Endothelial cell of umbilical vein (primary cell): Measurements from ENCODE around the gene RASGRF1. TPM values are rescaled to one million over a fixed set of nuclear protein-coding genes. Genes with fewer than 3 reads are reported as not detected.

ENCODE experiments used
- BruUV-seq: library from RNA; stranded (reverse); fragments of 400-500 nt; replicated peaks from 2 replicates; lab custom pipeline; 2021; lab: Mats Ljungman, UMichigan
- CTCF ChIA-PET: fragments of 300-600, 350-600 bp; sonication (Branson Sonifier 250); formaldehyde crosslinking; loops from one replicate; lab custom pipeline; 2021; ENCODE audit warnings: antibody characterized with exemption, inconsistent platforms; lab: Charles Lee
- POLR2A ChIA-PET: fragments of 300-600, 350-600 bp; sonication (Branson Sonifier 250); formaldehyde crosslinking; loops from one replicate; lab custom pipeline; 2021; ENCODE audit warnings: antibody characterized with exemption, inconsistent platforms; lab: Charles Lee
- DNase-seq: peaks from one replicate; pipeline ENCODE4 v3.0.0-alpha.2; 2011; ENCODE audit warnings: low read depth, low spot score
- FAIRE-seq: peaks from 2 replicates; lab custom pipeline; 2011; peaks lifted over from hg19 to GRCh38; lab: Jason Lieb, UNC
- H2AFZ ChIP-seq: 2 replicates; pipeline ENCODE4 v1.6.0; 2012; ENCODE audit warnings: low read depth, low read length, control low read depth, inconsistent platforms
- H3K27ac ChIP-seq: 2 replicates; pipeline ENCODE4 v1.5.1; 2011; ENCODE audit warnings: low read depth, mild to moderate bottlenecking, control low read depth, low read length, moderate library complexity; ENCODE audit not compliant: insufficient read depth
- H3K27me3 ChIP-seq, 2 experiments: 2 replicates each; pipeline versions ENCODE4 v1.6.0 to v1.6.1; 2011; ENCODE audit warnings: low read length in 2 of 2, mixed read lengths in 1 of 2; ENCODE audit not compliant: control insufficient read depth in 2 of 2, insufficient read depth in 2 of 2
- H3K36me3 ChIP-seq, 2 experiments: 2 replicates in 1 of 2; 3 replicates in 1 of 2; pipeline ENCODE4 v1.5.1; 2011; ENCODE audit warnings: low read length in 2 of 2, mild to moderate bottlenecking in 1 of 2, moderate library complexity in 1 of 2; ENCODE audit not compliant: control insufficient read depth in 2 of 2, insufficient read depth in 2 of 2; ENCODE audit errors: extremely low read depth in 1 of 2
- H3K4me1 ChIP-seq: 3 replicates; pipeline ENCODE4 v1.5.1; 2011; ENCODE audit warnings: mild to moderate bottlenecking, low read length; ENCODE audit not compliant: control insufficient read depth, insufficient read depth; ENCODE audit errors: extremely low read depth
- H3K4me2 ChIP-seq: 2 replicates; pipeline ENCODE4 v1.6.1; 2011; ENCODE audit warnings: low read length, control low read depth, mixed read lengths; ENCODE audit not compliant: insufficient read depth
- H3K4me3 ChIP-seq, 3 experiments: fragments of 200-600 bp in 1 of 3; sonication (generic), shearing (Covaris generic) in 1 of 3; replicated peaks in 1 of 3; 2 replicates each; pipeline ENCODE4 v1.5.1; 2011 to 2016; ENCODE audit warnings: control low read depth in 3 of 3, low read length in 3 of 3, mild to moderate bottlenecking in 2 of 3, inconsistent platforms in 1 of 3, low read depth in 1 of 3, moderate library complexity in 1 of 3; ENCODE audit not compliant: insufficient read depth in 1 of 3
- H3K79me2 ChIP-seq: 2 replicates; pipeline ENCODE4 v1.6.0; 2012; ENCODE audit warnings: low read length, inconsistent platforms; ENCODE audit not compliant: control insufficient read depth, insufficient read depth
- H3K9ac ChIP-seq: replicated peaks from 2 replicates; pipeline ENCODE3; 2011; ENCODE audit warnings: low read length, control low read depth; ENCODE audit not compliant: insufficient read depth; ENCODE audit errors: extremely low read depth
- H3K9me1 ChIP-seq: replicated peaks from 3 replicates; pipeline ENCODE4 v1.6.0; 2011; ENCODE audit warnings: mild to moderate bottlenecking, low read length; ENCODE audit not compliant: control insufficient read depth, insufficient read depth; ENCODE audit errors: extremely low read depth
- H3K9me3 ChIP-seq: replicated peaks from 2 replicates; pipeline ENCODE4 v1.5.1; 2012; ENCODE audit warnings: low read length, inconsistent platforms; ENCODE audit not compliant: control insufficient read depth, insufficient read depth
- H4K20me1 ChIP-seq: replicated peaks from 2 replicates; pipeline ENCODE3; 2011; ENCODE audit warnings: mild to moderate bottlenecking, low read length; ENCODE audit not compliant: control insufficient read depth, insufficient read depth; ENCODE audit errors: extremely low read depth
- CTCF ChIP-seq, 2 donors: IDR thresholded peaks; 1 replicate in 1 of 2; 2 replicates in 1 of 2; pipeline ENCODE4 v1.5.1; 2011; ENCODE audit warnings: low read length in 2 of 2, mild to moderate bottlenecking in 2 of 2, moderate library complexity in 2 of 2, control low read depth in 1 of 2, inconsistent platforms in 1 of 2, low read depth in 1 of 2; ENCODE audit not compliant: insufficient read depth in 1 of 2; ENCODE audit errors: extremely low read depth in 1 of 2
- FOS ChIP-seq: IDR thresholded peaks from 2 replicates; pipeline ENCODE4 v1.6.1; 2011; ENCODE audit warnings: mild to moderate bottlenecking, low read length, moderate library complexity, borderline replicate concordance; ENCODE audit not compliant: insufficient read depth
- GATA2 ChIP-seq: IDR thresholded peaks from 2 replicates; pipeline ENCODE4 v1.7.0; 2011; ENCODE audit warnings: low read depth, mild to moderate bottlenecking, moderate library complexity, mixed read lengths, low read length; ENCODE audit not compliant: insufficient read length, insufficient read depth
- JUN ChIP-seq: IDR thresholded peaks from 2 replicates; pipeline ENCODE4 v1.6.1; 2011; ENCODE audit warnings: borderline replicate concordance, low read depth; ENCODE audit not compliant: insufficient read length, insufficient read depth
- MAX ChIP-seq: IDR thresholded peaks from 2 replicates; pipeline ENCODE4 v1.6.1; 2011; ENCODE audit not compliant: insufficient read depth, insufficient read length
- MYC ChIP-seq: IDR thresholded peaks from one replicate; pipeline ENCODE4 v1.6.1; 2011; ENCODE audit warnings: mild to moderate bottlenecking, low read depth, low read length
- POLR2A ChIP-seq: IDR thresholded peaks from 2 replicates; pipeline ENCODE4 v1.6.1; 2012; ENCODE audit warnings: low read depth, mild to moderate bottlenecking, control low read depth, low read length
- POLR2AphosphoS5 ChIP-seq: IDR thresholded peaks from 2 replicates; pipeline ENCODE4 v1.6.1; 2012; ENCODE audit warnings: low read depth, mild to moderate bottlenecking, control low read depth, low read length, moderate library complexity; ENCODE audit not compliant: insufficient read depth
- dilution Hi-C: fragments of 300-500 bp; cut with MboI; formaldehyde crosslinking; loops from one replicate; pipeline ENCODE4 v1.15.0; 2019; ENCODE audit warnings: low sequenced_read_pairs; ENCODE audit not compliant: extremely low pct_ligation_motif_present
- intact Hi-C: fragments of 100-400 bp; cut with micrococcal nuclease; formaldehyde crosslinking; loops from one replicate; pipeline ENCODE4 v1.10.0; 2022
- polyA plus RNA-seq, 4 experiments: library from polyadenylated mRNA; depleted of rRNA in 3 of 4; stranded (reverse) in 3 of 4; unstranded in 1 of 4; fragments of >200 nt; gene quantifications; 2 replicates each; pipeline versions ENCODE4 v1.2.1 to v1.2.3, GENCODE V29; 2011 to 2012; ENCODE audit warnings: missing spikeins in 1 of 4
- total RNA-seq: library from RNA; stranded (reverse); gene quantifications from 2 replicates; pipeline ENCODE4 v1.2.3, GENCODE V29; 2021

Gene RASGRF1
- total and polyA plus RNA-seq, 2 donors (not counting 3 experiments of a cell fraction or from before 2014, with no cell fraction given), result 0.04 TPM; not detected in 1

- H3K27ac ChIP-seq, result no peak overlapping the region
- H3K9ac ChIP-seq, result no peak overlapping the region
- no peak overlapping the region for H3K4me3 ChIP-seq
- ChIA-PET CTCF (no interaction called here), POLR2A (no interaction called here)
- no peaks in the 10 kb centered on the region for H3K9me3 ChIP-seq
- no peak for DNase-seq
- H2AFZ ChIP-seq, result no peak overlapping the region
- H4K20me1 ChIP-seq, result no peaks in the 10 kb centered on the region
- no peaks in the 10 kb centered on the region for H3K4me1 ChIP-seq
- H3K27me3 ChIP-seq, result no peaks in the 10 kb centered on the region
- no TSS peak for BruUV-seq
- dilution Hi-C loops, result no loop called here
- H3K4me2 ChIP-seq, result no peak overlapping the region
- H3K36me3 ChIP-seq, result no peaks in the 10 kb centered on the region
- TF ChIP-seq POLR2A, result no peak
- no peak for TF ChIP-seq FOS
- no peak for TF ChIP-seq CTCF (IDR thresholded peaks at IDR 0.05; ENCODE audit: extremely low read depth in 1 of 2, insufficient read depth in 1 of 2, low read depth in 1 of 2, low read length in 2 of 2)
- no peak for TF ChIP-seq POLR2AphosphoS5
- no peak for TF ChIP-seq GATA2
- no peak for TF ChIP-seq MAX
- no peak for TF ChIP-seq MYC
- no peak for TF ChIP-seq JUN
- no peaks in the 10 kb centered on the region for H3K79me2 ChIP-seq
- intact Hi-C loops, result no loop called here
- FAIRE-seq, result no peak
- H3K9me1 ChIP-seq, result no peaks in the 10 kb centered on the region
Observed at GRCh38 chr15:79116771-79117170, 26.2 kb upstream of the RASGRF1 start.
